GM21786 (cell line): ENCODE data around the gene SENP6.
A peak's percentile ranks its signal among the peaks of the same experiment; 100 is the strongest.
"Not testable (repeated sequence)": the region's sequence is repeated elsewhere in the genome, so short reads cannot be mapped to it uniquely, and the experiment has no call there.

Experiments
- ATAC-seq: cut with Tn5 transposase; IDR thresholded peaks from one replicate; pipeline ENCODE4 v1.9.1; 2021; ENCODE audit not compliant: unreplicated experiment

SENP6 gene, protein sequence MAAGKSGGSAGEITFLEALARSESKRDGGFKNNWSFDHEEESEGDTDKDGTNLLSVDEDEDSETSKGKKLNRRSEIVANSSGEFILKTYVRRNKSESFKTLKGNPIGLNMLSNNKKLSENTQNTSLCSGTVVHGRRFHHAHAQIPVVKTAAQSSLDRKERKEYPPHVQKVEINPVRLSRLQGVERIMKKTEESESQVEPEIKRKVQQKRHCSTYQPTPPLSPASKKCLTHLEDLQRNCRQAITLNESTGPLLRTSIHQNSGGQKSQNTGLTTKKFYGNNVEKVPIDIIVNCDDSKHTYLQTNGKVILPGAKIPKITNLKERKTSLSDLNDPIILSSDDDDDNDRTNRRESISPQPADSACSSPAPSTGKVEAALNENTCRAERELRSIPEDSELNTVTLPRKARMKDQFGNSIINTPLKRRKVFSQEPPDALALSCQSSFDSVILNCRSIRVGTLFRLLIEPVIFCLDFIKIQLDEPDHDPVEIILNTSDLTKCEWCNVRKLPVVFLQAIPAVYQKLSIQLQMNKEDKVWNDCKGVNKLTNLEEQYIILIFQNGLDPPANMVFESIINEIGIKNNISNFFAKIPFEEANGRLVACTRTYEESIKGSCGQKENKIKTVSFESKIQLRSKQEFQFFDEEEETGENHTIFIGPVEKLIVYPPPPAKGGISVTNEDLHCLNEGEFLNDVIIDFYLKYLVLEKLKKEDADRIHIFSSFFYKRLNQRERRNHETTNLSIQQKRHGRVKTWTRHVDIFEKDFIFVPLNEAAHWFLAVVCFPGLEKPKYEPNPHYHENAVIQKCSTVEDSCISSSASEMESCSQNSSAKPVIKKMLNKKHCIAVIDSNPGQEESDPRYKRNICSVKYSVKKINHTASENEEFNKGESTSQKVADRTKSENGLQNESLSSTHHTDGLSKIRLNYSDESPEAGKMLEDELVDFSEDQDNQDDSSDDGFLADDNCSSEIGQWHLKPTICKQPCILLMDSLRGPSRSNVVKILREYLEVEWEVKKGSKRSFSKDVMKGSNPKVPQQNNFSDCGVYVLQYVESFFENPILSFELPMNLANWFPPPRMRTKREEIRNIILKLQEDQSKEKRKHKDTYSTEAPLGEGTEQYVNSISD

DNA sequence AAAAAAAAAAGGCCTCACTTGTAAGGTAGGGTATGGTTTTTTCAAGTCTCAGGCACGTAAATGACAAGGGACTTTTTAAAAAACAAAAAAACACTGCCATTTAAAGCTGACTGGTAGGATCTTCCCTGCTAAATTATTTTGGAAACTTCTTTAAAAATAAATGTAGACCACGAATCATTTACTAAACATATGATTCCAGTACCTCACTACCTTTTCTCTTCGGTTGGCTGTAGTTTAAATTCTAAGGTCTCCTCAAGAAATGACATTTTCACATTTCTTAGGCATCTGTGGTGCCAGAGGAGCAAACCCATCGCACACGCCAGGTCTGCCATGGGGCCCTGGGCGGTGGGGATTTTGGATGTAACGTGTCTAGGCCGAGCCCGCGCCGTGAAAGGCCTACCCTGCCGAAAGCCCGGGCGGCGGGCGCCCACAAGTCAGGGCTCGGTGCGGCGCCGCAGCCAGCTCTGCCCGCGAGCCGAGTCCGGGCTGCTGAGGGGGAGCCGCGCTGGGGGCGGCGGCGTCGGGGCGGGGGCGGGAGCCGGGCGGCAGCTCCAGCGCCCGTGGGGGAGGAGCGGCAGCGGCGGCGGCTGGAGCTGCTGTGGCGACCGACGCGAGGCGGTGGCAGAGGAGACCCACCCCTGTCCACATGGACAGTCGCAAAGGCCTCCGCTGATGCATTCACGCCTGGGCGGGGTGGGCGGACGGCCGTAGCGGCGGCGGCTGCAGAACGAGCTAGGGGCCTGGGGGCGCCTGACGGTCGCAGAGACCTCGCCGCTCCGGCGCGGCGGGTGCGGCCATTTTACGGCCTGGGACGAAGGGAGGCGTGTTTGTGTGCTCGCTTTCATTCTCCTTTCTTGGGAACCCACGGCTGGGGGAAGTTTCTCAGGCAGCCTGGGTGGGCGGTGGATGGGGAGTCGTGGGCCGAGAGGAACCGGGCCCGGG, at the start of gene SENP6:
Gene SENP6, plus strand, starts transcription at position 577 of the 942 bp plus-strand sequence. CDS start 645 bp downstream, outside the sequence.
- ATAC-seq, result peak; percentile 56

DNA sequence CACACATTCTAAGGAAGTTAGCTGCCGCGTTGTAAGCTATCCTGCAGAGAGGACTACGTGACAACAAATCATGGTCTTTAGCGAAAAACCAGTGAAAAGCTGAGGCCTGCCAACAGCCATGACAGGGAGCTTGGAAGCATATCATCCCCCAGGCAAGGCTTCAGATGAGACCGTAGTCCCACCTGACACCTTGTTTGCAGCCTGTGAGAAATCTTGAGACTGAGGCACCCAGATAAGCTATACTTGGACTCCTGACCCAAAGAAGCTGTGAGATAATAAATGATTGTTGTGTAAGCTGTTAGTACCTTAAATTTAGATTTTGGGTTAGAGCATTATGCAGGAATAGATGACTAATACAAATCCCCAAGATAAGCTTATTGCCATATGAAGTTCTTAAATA, 45.4 kb upstream of the SENP6 start:
- no peak for ATAC-seq

DNA sequence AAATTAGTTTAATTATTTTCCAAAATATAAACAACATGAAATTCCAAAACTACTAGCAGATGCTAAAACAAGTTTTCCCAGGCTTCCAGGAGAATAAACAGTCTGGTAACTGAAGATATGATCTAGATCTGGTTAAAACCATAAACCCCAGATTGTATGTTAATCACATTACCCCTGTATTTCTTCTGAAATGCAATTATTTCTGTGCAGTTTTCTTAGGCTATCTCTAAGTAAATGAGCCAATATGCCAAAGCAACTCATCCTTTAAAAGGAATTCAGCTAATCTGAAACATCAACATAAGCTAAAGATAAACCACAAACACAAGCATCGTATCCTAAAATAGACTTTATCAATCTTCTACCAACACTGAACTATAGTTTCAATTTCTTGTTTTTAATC, 44.6 kb upstream of the SENP6 start:
- no peak for ATAC-seq

DNA sequence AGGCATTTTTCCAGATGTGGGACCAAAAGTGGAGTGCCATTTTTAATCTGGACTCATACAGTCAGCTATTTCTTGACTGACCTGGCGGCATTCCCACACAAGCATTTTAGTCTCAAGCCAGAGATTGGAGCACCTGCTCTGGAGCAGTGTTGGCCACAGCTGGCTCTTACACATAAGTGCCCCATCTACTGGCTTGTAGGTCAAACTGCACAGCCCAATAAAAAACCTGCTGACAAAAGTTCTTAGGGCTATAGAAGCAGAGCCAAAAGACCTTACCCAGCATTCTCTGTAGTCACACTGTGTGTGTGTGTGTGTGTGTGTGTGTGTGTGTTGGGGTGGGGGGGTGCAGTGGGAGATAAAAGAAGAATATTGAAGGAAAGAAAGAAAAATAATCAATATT, 38.6 kb upstream of the SENP6 start:
- peak; percentile 61 for ATAC-seq

DNA sequence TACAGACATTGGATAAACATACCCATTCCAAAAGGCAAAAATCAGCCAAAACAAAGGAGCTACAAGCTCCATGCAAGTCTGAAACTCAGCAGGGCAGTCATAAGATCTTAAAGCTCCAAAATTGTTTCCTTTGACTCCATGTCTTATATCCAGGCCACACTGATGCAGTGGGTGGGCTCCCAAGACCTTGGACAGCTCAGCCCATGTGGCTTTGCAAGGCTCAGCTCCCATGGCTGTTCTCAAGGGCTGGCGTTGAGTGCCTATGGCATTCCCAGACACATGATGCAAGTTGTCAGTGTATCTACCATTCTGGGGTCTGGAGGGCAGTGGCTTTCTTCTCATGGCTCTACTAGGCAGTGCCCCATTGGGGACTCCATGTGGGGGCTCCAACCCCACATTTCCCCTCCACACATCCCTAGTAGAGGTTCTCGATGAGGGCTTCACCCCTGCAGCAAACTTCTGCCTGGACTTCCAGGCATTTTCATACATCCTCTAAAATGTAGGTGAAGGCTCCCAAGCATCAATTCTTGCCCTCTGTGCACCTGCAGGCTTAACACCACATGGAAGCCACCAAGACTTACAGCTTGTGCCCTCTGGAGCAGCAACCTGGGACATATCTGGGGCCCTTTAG, 35.4 kb upstream of the SENP6 start:
- ATAC-seq, result no peak

DNA sequence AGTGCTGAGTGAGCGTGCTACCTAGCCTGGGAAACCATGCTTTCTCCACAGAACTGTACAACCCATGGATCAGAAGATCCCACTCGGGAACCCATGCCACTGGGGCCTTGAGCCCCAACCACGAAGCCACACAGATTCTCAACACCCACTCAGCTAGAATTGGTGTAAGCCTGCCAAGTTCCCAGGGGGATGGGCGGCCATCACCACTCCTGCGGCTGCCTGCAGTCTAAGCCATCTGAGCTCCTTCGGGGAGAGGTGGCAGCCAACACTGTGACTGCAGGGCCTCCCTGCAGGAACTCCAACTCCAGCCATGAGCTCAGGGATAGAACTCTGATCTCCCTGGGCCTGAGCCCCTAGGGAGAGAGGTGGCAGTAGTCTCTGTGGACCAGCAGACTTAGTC, 33.6 kb upstream of the SENP6 start:
- ATAC-seq, result no peak

DNA sequence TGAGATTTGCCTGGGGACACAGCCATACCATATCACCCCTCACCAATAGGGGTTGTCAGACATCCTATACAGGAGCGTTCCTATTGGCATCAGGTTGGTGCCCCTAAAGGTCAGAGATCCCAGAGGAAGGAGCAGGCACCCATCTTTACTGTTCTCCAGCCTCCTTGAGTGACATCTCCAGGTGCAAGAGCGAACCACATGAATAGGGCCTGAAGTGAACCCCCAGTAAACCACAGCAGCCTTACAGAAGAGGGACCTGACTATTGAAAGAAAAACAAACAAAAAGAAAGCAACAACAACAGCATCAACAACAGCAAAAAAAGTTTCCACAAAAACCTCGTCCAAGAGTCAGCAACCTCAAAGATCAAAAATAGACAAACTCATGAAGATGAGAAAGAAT, 32.7 kb upstream of the SENP6 start:
- no peak for ATAC-seq

DNA sequence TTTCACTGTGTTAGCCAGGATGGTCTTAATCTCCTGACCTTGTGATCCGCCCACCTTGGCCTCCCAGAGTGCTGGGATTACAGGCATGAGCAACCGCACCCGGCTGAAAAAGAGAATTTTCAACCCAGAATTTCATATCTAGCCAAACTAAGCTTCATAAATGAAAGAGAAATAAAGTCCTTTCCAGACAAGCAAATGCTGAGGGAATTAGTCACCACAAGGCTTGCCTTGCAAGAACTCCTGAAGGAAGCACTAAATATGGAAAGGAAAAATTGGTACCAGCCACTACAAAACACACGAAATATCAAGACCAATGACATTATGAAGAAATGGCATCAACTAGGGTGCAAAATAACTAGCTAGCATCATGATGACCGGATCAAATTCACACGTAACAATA, 31.0 kb upstream of the SENP6 start:
- not testable (repeated sequence) for ATAC-seq

DNA sequence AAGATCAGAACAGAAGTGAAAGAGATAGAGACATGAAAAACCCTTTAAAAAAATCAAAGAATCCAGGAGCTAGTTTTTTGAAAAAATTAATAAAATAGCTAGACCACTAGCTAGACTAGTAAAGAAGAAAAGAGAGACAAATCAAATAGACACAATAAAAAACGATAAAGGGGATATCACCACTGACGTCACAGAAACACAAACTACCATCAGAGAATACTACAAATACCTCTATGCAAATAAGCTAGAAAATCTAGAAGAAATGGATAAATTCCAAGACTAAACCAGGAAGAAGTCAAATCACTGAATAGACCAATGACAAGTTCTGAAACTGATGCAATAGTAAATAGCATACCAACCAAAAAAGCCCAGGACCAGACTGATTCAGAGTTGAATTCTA, 29.6 kb upstream of the SENP6 start:
- ATAC-seq, result no peak

DNA sequence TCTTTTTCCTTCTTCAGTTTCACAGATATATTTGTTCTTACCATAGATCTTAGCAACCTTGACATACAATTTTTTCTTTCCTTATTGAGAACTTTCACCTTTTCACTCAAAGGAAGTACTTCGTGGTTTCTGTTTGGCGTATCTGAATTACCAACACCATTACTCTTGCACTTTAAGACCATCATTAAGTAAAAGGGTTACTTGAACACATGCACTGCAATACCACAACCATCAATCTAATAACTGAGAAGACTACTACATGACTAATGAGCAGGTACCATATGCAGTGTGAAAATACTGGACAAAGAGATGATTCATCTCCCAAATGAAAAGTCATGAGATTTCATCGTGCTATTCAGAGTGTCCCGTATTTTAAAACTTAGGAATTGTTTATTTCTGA, 21.7 kb upstream of the SENP6 start:
- ATAC-seq, result peak; percentile 97

DNA sequence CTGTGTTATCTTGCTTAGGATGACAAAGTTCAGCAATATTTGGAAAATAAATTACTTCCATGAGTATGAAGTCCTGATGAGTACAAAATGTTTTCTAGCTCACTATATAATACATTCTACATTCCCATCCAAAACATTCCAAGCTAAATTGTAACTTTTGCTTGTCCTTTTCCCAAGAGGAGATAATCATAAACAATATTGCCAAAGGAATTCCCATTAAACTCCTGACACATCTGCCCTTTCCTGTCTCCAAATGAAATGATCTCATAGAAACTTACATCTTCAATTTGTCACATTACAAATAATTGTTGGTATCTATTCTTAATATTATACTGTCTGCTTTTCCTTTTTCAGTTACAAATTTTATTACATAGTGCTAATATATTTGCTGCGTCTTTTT, 20.4 kb upstream of the SENP6 start:
- no peak for ATAC-seq

DNA sequence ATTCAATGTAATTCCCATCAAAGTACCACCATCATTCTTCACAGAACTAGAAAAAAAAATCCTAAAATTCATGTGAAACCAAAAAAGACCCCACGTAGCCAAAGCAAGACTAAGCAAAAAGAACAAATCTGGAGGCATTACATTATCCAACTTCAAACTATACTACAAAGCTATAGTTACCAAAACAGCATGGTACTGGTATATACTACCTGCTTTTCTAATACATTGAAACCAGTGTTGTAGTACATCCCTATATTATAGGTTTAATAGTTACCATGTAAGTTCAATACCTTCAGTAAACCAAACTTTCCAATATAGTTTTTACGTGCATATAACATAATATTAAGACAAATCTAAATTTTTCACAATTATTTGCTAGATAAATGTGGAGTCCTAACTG, 17.1 kb upstream of the SENP6 start:
- ATAC-seq, result not testable (repeated sequence)

DNA sequence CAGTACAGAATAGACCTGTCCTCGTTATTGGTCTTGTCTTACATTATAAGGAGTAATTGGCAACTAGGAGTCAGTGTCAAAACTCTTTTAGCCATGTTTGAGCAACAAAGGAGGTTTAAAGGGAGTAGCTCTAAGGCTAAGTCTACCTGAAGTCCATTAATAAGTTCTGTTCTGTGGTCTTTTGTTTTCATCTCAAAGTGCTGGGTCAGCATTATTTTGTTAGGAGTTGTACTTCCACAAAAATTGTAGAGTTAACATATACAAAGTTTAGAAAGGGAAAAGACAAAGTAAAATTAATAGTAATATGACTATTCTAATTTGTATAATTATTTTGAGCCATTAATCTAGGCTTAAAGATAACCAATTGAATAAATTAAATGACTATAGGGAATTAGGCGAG, 12.7 kb upstream of the SENP6 start:
- no peak for ATAC-seq

DNA sequence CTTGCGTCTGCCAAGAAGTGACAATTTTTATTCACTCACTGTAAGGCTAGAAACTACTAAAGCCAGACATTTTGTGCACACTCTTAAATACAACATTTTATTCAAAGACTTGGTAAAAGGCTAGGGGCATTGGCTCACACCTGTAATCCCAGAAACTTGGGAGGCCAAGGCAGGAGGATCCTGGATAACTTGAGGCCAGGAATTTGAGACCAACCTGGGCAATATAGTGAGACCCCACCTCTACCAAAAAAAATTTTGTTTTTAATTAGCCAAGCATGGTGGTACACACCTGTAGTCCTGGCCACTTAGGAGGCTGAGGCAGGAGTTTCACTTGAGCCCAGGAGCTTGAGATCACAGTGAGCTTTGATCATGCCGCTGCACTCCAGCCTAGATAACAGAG, 11.3 kb upstream of the SENP6 start:
- no peak for ATAC-seq

DNA sequence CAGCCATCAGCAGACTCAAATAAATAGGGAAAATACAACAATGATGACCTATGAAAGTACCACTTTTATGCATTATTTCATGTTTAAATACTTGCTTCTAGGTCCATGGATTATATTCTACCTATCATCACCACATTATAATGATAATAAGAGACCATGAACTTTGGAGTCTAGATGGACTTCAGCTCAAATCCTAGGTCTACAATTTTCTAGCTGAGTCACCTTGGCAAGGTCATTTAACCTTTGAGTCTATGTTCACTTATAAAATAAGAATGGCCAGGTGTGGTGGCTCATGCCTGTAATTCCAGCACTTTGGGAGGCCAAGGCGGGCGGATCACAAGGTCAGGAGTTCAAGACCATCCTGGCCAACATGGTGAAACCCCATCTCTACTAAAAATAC, 5.3 kb upstream of the SENP6 start:
- not testable (repeated sequence) for ATAC-seq

DNA sequence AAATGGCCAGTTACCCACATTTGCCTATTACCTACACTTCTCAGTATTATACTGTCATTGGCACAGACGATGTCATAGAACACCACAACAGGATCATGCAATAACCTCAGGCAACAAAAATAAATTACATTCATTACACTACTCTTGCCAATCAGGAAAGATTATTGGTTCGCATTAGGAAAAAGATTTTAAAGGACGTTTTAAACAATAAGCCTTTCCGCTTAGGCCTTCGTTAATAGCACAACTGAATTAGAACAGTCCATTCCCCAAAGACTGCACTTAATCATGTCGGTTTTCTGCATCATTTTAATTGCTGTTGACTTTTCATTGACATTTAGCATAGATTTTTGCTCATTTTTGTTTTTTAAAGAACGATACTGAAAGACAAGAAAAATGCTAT, 912 bp upstream of the SENP6 start:
- ATAC-seq, result no peak

DNA sequence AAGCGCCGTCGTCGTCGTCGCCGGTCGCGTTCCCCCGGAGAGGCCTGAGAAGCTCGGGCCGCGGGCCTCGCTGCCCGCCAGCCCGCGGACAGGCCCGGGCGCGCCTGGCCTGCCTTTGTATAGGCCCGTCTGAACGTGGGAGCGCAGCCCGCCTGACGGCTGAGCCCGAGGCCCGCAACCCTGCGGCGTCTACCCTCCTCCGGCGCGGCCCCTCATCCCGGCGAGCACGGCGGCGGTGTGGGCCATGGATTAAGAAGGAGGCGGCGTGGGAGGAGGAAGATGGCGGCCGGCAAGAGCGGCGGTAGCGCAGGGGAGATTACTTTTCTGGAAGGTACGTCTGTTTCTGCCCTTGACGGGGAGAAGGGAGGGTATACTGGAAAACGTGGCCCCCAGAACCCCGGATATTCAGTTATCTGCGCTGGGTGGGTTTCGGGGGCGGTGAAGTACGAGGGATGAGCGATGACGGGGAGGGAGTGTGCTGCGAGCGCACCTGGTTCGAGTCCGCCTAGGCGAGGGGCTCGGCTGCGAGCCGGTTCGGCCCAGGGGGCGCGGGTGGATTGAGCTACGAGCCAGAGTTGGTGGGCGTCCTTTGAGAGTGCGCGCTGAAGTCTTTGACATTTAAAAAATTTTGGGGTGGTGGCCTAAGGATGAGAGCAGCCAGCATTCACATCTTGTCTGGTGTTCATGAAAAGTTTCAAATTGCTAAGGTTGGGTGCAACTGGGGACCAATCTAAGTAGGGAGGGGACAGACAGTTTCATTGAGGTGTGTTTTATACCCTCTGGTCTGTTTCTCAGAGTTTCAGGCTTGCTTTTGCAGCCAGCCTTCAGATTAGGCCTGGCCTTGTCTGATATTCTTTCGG, 796 bp downstream of the SENP6 start:
- peak; percentile 29 for ATAC-seq

DNA sequence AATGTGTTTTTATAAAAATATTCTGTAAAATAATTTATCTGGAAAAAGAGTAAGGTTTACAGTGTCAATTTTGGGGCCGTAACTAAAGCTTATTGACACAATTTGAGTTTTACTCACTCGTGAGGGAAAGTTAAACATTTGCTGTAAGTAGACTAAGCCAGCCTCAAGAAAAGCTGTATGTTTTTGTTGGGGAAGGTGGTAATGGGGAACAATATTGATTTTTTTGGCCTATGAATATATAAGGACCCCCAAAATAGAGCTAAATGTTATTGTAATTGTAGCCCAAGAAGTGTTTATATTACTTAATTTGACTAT, 1.4 kb downstream of the SENP6 start:
- ATAC-seq, result no peak

DNA sequence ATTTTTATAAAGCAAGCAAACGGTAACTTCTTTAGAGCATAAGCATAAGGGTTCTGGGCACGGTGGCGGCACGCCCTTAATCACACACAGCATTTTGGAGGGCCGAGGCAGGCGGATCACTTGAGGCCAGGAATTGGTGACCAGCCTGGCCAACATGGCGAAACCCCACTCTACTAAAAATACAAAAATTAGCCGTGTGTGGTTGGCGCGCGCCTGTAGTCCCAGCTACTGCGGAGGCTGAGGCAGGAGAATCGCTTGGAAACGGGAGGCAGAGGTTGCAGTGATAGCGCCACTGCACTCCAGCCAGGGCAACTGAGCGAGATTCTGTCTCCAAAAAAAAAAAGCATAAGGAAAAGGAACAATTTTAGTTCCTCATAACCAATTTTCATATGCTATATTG, 2.6 kb downstream of the SENP6 start:
- no peak for ATAC-seq
